A673 (cell line): Measurements from ENCODE around the gene FUCA1.

Experiments used
- EZH2 ChIP-seq: fragments of 200-600 bp; sonication (generic); IDR thresholded peaks from 2 replicates; pipeline ENCODE4 v1.6.1; 2017; ENCODE audit warnings: borderline replicate concordance, low read depth, mild to moderate bottlenecking, mixed read lengths, antibody characterized with exemption, low read length; ENCODE audit not compliant: poor library complexity, severe bottlenecking
- TF ChIP-seq, protein P1 (sequence below): fragments of 300-800, 200-600 bp; sonication (generic); conservative IDR thresholded peaks from 2 replicates; pipeline ENCODE4 v1.5.1; 2017; ENCODE audit warnings: low read depth, mild to moderate bottlenecking, antibody characterized with exemption, low read length, moderate library complexity, mixed read lengths

DNA sequence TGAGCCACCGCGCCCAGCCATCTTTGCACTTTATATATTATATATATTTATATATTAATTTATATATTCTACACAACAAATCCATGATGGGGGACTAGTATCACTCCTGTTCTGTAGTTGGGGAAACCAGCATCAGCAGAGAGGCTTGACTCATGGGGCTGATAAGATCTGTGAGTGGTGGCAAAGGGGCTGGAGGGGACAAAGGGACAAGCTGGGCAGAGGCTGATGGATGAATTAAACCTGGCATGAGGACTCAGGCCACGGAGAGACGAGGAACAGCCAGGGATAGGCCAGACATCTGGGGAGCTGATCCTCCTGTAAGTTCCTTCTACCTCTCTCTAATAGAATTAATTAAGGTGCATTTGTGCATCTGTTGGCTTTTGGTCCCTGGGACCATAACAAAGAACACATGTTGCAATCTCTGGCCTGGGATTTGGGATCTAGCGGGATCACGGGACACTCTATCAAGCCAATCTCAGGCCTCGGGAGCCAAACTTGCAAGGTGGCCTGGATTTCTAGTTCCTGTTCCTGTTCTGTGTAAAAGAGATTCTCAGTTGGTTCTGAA is 37.5 kb upstream of the FUCA1 start:
- TF ChIP-seq, protein P1, sequence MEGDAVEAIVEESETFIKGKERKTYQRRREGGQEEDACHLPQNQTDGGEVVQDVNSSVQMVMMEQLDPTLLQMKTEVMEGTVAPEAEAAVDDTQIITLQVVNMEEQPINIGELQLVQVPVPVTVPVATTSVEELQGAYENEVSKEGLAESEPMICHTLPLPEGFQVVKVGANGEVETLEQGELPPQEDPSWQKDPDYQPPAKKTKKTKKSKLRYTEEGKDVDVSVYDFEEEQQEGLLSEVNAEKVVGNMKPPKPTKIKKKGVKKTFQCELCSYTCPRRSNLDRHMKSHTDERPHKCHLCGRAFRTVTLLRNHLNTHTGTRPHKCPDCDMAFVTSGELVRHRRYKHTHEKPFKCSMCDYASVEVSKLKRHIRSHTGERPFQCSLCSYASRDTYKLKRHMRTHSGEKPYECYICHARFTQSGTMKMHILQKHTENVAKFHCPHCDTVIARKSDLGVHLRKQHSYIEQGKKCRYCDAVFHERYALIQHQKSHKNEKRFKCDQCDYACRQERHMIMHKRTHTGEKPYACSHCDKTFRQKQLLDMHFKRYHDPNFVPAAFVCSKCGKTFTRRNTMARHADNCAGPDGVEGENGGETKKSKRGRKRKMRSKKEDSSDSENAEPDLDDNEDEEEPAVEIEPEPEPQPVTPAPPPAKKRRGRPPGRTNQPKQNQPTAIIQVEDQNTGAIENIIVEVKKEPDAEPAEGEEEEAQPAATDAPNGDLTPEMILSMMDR, result no peak
- no peak for TF ChIP-seq EZH2
